ENCODE data around the gene UBE2E3.
"Not testable (repeated sequence)": the region's sequence is repeated elsewhere in the genome, so short reads cannot be mapped to it uniquely, and the experiment has no call there.

Gene UBE2E3

DNA sequence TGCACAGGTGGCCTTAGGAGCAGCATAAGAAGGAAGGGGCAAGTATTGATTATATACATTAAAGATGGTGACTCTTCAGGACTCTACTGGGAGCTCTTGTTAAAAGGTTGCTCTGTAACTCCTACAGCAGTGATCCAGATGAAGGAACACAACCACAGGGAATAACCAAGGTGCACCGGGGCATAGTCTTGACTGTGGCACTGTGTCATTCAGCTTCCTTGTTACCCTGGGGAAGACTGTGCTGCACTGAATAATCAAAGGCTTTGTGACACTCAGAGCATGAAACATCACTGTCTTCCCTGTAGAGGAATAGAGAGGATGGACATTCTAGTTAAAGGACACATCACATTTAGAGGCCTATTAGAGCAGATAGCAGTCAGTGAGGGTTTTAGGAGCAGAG, 105.3 kb downstream of the UBE2E3 start:
- DNase-seq, result no peak

DNA sequence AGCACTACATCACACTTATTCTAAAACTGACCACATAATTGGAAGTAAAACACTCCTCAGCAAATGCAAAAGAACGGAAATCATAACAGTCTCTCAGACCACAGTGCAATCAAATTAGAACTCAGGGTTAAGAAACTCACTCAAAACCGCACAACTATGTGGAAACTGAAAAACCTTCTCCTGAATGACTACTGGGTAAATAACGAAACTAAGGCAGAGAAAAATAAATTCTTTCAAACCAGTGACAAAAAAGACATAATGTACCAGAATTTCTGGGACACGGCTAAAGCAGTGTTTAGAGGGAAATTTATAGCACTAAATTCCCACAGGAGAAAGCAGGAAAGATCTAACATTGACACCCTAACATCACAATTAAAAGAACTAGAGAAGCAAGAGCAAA, 111.5 kb downstream of the UBE2E3 start:
- not testable (repeated sequence) for DNase-seq

DNA sequence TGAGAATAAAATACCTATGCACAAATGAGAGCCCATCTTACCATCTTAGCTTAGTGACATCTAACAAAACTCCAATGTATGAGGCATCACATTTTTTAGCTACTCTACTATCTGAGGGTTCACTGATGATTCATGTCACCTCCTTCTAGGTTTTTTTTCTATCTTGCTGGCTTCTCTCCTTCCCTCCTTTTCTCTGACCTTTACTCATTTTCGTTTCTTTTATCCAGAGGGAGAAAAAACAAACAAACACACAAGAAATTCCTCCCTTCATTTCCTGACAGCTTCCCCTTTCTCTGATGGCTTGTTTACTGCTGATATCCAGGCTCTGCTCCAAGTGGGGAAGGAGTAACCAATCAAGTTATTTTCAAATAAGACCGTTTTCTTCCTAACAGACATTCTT, 115.1 kb downstream of the UBE2E3 start:
- no peak for DNase-seq

DNA sequence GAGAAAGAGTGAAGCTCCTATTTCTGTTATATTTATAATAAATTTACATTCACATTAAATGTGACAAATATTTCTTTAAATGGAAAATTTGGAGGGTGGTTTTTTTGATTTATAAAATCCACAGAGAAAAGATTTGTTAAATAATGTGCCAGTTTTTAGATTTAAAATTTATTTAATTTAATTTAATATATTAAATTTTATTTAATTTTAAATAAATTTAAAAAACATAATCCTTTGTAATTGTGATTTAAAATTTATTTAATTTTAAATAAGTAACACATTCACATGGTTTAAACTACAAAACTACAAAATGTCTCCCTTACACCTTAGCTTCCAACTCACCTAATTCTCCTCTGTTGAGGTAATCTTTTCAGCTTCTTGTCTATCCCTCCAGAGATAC, 123.3 kb downstream of the UBE2E3 start:
- DNase-seq, result no peak

DNA sequence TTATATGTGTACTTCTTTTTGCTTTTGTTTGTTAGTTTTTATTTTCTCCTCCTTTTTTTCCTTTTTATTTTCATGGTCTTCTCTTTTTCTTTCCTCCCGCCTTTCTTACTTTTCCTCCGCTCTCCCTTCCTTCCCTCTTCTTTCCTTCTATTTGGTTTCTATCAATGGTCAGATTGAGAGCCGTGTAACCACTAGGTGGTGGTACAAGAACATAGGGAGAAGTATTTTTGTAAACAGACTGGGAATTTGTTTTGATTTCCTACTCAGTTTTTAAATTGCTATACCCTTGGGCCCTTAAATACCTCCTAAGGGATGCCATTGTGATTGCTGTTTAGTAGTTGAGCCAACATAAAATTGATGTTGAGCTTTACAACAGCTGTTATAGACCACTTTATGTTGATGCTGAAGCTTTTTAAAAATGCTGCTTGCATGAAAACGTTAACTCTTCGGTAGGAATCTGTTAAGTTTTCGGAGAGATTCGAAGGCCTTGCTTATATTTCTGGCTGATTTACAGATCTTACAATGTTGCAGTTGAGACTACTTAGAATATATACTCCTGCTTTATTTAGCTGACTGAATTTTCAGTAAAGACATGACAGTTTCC, 124.2 kb downstream of the UBE2E3 start:
- peak; percentile 46 for DNase-seq

DNA sequence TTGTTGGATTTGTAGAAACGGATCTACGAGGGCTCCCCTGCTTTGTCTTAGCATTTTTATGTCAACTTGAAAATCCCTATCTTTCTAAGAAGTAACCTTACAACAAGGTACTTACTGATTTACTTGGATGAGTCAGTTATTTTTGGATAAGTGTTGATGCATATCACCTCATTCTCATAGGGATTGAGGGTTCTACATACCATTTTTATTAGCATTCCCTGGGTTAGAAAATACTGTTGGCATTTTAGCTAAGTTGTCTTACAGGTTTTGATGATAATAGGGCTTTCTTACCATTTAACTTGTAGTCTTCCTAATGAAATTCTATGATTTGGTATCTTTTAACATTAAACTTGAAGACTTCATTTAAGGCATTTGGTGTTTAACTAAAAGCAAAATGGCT, 125.2 kb downstream of the UBE2E3 start:
- no peak for DNase-seq

DNA sequence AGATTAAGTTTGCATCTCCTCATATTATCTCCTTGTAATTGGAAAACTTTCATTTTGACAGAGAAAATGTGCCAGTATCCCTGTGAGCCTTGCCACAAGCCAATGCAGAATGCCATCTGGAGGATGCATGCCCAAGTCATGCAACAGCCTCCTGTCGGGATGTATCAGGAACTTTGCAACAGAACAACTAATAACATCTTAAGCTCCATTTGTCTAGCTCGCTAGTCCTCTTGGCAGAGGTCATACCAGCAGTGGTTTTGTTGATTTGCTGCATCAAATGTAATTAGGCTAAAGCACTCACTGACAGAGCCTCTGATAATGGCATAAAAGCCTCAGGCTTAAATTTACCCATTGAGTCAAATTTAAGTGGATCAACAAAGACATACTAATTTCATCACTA, 125.8 kb downstream of the UBE2E3 start:
- no peak for DNase-seq

DNA sequence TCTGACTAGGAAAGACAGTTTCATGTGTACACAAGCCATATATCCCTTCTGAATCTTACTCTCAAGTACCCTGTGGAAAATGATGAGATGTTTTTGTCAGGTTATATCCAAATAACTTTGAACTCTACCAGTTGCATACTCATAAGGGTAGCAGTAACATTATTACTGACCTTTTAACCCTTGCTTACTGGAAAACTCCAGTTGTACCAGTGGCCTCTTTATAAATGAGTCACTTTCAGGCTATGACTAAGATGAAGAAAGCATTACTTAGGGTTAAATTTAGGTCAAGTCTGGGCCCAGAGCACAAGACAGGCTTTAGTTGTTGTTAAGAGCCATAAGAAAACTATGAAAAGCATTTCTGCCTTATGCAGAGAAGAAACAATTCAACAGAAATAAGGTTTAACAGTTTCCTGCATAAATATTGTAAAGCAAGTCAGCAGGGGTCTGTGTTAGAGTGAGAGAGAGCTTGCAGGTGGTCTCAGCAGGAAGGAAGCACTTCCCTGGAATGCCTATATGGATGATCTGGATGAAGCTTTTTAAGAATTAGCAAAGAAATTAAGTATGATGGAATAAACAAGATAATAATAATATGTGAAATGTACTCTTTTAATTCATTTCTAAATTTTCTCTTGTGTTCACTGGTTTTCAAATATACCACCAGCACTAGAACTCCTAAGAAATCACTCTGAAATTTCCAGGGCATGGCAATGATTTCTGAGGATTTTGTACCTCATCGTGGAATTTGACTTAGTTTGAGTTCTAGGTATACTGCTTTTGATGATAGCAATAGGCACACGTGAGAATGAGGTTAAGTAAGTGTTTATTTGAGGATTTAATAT, 126.6 kb downstream of the UBE2E3 start:
- DNase-seq, result peak; percentile 38

DNA sequence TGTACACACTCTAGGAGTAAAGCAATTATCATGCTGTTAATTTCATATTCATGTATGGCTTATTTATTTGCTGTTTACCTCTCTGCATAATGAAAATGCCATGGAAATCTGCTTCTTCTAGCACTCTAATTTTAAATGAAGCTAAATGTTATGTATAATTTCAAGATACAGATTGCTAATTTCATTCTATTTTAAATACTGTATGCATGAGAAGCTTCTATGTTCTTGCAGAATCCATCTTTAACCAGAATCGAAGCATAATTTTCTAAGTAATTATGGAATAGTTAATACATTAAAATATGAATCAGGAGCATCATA, 127.2 kb downstream of the UBE2E3 start:
- DNase-seq, result no peak

DNA sequence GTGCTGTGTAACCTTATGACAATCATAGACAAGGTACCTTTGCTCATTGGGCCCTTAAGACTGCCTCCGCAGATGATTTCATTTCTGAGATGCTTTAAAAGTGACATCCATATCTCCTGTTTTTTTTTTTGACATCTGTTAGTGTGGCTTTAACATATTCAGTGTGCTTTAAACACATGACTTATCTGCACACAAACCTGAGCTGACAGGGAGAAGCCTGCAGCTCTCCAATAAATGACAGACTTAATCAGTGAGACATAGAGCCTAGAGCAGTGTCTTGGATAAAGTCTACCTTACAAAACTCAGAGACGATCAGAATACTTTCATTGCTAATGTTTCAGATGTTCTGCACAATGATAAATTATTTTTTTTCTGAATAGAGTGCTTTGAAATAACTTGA, 130.7 kb downstream of the UBE2E3 start:
- DNase-seq, result no peak

DNA sequence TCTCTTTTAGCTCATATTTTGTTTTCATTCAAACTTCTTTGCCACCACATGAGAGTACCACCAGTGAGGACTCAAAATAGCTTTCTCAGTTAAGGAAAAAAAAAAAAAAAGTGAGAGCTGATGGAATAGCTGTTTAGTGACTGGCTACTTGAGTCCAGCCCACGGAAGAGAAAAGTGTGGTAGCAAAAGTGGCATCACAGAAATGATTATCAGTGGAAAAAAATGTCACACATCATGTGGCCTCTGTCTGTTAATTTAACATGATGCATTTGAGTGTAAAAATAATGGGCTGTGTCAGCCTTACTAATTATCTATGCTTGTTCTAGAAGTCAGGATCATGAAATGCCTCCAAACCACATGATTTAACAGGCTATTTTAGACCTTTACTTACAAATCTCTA, 132.5 kb downstream of the UBE2E3 start:
- no peak for DNase-seq
